AG04449 (cell line): Measurements from ENCODE around the gene IQGAP2.

Experiments used
- CTCF ChIA-PET: fragments of 350-600 bp; formaldehyde crosslinking; extraction: SDS; loops from one replicate; lab custom pipeline; 2021; ENCODE audit warnings: antibody characterized with exemption; lab: Yijun Ruan, JAX
- POLR2A ChIA-PET: fragments of 400-600, 350-600 bp; formaldehyde crosslinking; extraction: SDS; loops from one replicate; lab custom pipeline; 2020; ENCODE audit warnings: antibody characterized with exemption, inconsistent platforms; lab: Yijun Ruan, JAX
- DNase-seq: peaks from one replicate; pipeline ENCODE4 v3.0.0-alpha.2; 2010; ENCODE audit warnings: low read depth, low spot score
- H3K4me3 ChIP-seq: 2 replicates; pipeline ENCODE4 v1.5.1; 2011; ENCODE audit warnings: low read depth, mild to moderate bottlenecking, control low read depth, low read length
- CTCF ChIP-seq: IDR thresholded peaks from one replicate; pipeline ENCODE4 v1.5.1; 2011; ENCODE audit warnings: mild to moderate bottlenecking, moderate library complexity, low read length, control low read depth, inconsistent platforms; ENCODE audit not compliant: insufficient read depth; ENCODE audit errors: missing control alignments

Gene IQGAP2

GRCh38 chr5:76709762-76710161 lies 306.7 kb downstream of the IQGAP2 start:
- DNase-seq: no peak
- no peak overlapping the region for H3K4me3 ChIP-seq
- ChIA-PET CTCF (interaction anchor here (1.2 to 2.0 kb wide), 3 partner anchors 13 to 67 kb away, joined by 3 to 7 read pairs (median 3); no protein-coding TSS in a partner anchor), POLR2A (interaction anchor here (1.9 kb wide), 1 partner anchor 20 kb away, joined by 8 read pairs; no protein-coding TSS in a partner anchor)
- TF ChIP-seq CTCF: no peak

GRCh38 chr5:76710991-76711390 lies 307.9 kb downstream of the IQGAP2 start:
- no peak for TF ChIP-seq CTCF
- ChIA-PET POLR2A (no interaction called here), CTCF (interaction anchor here (1.5 to 2.0 kb wide), 2 partner anchors 64 to 66 kb away, joined by 3 to 7 read pairs; no protein-coding TSS in a partner anchor)
- no peak for DNase-seq
- H3K4me3 ChIP-seq: no peak overlapping the region

DNA sequence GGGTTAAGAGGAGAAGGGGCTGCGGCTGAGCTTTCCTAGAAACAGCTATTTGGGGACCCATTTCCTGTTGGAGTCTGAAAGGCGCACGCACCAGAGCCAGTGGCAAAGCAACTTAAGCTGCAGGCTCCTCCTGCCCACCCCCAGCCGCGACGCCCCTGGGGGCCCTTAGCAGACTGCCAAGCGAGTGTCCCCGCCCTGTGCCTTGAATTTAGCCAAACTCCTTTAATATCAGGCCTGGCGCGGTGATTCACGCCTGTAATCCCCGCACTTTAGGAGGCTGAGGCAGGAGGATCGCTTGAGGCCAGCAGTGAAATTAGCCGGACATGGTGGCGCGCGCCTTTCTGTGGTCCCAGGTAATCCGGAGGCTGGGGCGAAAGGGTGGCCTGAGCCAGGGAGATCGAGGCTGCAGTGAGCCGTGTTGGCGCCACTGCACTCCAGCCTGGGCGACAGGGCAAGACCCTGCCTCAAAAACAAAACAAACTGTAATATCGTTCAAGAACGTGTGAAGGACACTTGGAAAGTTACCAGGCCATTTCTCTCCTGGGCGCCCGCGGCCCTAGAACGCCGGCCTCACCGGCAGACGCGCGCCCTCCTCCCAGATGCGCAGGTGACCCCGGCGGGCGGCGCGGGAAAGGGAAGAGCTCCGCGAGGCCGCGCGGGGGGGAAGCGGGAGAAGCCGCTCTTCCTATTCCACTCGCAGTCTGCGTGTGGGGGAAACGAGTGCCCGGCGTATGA lies 311.8 kb downstream of the IQGAP2 start:
- peak overlapping the region; percentile 87 for H3K4me3 ChIP-seq
- CTCF ChIA-PET: interaction anchor here (1.0 to 2.3 kb wide), 4 partner anchors 12 to 79 kb away, joined by 3 to 9 read pairs (median 6); no protein-coding TSS in a partner anchor
- DNase-seq: no peak
- POLR2A ChIA-PET: no interaction called here
- no peak for TF ChIP-seq CTCF

DNA sequence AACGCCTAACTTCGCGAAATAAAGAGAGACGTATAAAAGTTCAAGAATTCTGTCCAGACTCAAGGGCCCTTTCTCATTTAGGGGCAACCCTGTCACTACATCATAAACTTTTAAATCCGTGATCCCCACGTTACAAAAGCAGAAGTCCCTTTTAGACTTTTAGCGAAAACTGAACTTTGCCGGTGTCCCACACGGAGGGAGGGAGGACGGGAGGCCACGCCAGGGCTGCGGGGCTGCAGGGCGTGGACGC lies 312.3 kb downstream of the IQGAP2 start:
- DNase-seq: no peak
- POLR2A ChIA-PET: no interaction called here
- CTCF ChIA-PET: interaction anchor here (1.0 to 2.3 kb wide), 4 partner anchors 12 to 78 kb away, joined by 3 to 9 read pairs (median 6); no protein-coding TSS in a partner anchor
- peak overlapping the region; percentile 87 for H3K4me3 ChIP-seq
- no peak for TF ChIP-seq CTCF

DNA sequence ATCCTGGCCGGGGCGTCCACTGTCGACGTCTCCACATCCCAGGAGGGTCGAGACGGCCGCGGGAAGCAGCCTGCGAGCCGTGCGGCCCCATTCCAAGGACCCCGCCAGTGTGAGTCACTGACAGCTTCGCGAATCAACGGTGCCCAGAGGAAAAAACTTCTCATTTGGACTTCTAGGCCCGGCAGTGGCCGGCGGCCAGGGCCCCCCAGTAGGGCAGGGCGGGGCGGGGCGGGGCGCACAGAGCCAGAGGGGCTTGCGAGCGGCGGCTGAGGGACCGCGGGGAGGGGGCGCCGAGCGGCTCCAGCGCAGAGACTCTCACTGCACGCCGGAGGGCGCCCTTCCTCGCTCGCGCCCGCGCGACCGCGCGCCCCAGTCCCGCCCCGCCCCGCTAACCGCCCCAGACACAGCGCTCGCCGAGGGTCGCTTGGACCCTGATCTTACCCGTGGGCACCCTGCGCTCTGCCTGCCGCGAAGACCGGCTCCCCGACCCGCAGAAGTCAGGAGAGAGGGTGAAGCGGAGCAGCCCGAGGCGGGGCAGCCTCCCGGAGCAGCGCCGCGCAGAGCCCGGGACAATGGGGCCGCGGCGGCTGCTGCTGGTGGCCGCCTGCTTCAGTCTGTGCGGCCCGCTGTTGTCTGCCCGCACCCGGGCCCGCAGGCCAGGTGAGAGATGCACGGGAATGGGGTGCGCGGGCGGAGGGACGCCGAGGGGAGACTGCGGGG lies 312.8 kb downstream of the IQGAP2 start, which contains the start of gene F2R:
Gene F2R, plus strand, starts transcription at position 391 of the 720 bp plus-strand sequence. Its CDS starts 182 bp downstream, at position 573.
- no peak for DNase-seq
- peak; percentile 65 for TF ChIP-seq CTCF
- peak within 1 kb of the TSS; percentile 87 for H3K4me3 ChIP-seq
- POLR2A ChIA-PET: no interaction called here
- CTCF ChIA-PET: interaction anchor here (1.0 to 2.3 kb wide), 7 partner anchors 11 to 78 kb away, joined by 3 to 9 read pairs (median 3); no protein-coding TSS in a partner anchor

DNA sequence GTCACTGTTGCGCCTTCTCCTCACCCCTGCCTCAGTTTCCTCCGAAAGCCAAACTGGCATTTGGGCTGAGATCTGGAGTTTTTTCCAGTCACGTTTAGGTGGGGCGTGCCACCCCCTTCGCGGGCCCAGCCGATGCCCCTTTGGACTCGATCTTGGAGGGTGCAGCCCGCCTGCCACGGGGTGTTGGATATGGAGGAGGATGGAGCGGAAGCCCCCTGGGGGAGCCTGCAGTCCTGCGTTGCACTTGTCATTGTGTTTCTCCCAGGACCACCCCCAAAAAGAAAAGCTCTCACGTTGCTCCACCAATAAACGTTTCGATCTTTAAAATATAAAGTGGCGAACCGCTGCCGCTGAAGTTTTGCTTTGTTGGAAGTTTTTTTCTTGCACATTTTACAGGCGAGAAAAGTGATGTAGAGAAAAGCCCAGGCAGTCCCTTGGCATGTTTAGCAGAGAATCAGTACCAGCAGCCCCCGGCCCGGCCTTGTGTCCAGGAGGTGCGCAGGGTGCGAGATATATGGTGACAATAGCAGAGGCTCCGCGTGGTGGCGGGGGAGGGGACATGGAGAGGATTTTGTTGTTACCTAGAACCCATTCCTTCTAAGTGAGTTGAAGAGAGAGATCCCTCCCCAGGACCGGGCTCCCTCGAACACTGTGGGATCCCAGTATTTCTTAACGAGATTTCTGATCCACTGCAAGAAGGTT lies 313.5 kb downstream of the IQGAP2 start:
- no peak for TF ChIP-seq CTCF
- CTCF ChIA-PET: interaction anchor here (1.0 to 2.3 kb wide), 7 partner anchors 21 to 109 kb away, joined by 3 to 8 read pairs (median 3); no protein-coding TSS in a partner anchor
- POLR2A ChIA-PET: no interaction called here
- peak overlapping the region; percentile 87 for H3K4me3 ChIP-seq
- DNase-seq: no peak
